Measurements from ENCODE around the gene ITGA6.

DNA sequence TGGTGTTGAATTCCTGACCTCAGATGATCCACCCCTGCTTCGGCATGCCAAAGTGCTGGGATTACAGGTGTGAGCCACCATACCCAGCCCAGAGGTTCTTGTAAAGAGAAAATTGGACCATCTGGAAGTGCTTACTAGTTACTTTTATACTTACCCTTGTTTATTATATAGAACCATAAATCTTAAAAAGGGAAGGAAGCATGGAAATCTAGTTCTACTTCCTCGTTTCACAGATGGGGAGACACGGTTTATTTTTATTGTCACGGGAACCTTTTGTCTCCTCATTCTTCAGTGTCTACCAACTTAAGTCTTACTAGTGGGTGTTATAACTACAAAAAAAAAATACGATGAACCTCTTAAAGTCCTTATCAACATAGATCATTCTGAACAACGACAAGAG is 82.7 kb downstream of the ITGA6 start:
- TF ChIP-seq, protein P1, sequence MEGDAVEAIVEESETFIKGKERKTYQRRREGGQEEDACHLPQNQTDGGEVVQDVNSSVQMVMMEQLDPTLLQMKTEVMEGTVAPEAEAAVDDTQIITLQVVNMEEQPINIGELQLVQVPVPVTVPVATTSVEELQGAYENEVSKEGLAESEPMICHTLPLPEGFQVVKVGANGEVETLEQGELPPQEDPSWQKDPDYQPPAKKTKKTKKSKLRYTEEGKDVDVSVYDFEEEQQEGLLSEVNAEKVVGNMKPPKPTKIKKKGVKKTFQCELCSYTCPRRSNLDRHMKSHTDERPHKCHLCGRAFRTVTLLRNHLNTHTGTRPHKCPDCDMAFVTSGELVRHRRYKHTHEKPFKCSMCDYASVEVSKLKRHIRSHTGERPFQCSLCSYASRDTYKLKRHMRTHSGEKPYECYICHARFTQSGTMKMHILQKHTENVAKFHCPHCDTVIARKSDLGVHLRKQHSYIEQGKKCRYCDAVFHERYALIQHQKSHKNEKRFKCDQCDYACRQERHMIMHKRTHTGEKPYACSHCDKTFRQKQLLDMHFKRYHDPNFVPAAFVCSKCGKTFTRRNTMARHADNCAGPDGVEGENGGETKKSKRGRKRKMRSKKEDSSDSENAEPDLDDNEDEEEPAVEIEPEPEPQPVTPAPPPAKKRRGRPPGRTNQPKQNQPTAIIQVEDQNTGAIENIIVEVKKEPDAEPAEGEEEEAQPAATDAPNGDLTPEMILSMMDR (IDR thresholded peaks at IDR 0.05 in 2 of 3, conservative IDR thresholded peaks at IDR 0.05 in 1 of 3; ENCODE audit: borderline replicate concordance in 1 of 3, insufficient read depth in 1 of 3, low read depth in 2 of 3, low read length in 2 of 3) = no peak
- TF ChIP-seq EZH2 (IDR thresholded peaks at IDR 0.05) (no peak), EZH2phosphoT487 (IDR thresholded peaks at IDR 0.05; ENCODE audit: borderline replicate concordance) (no peak), POLR2A (IDR thresholded peaks at IDR 0.05; ENCODE audit: borderline replicate concordance, extremely low read depth, insufficient read depth, insufficient read length) (no peak), POLR2AphosphoS5 (IDR thresholded peaks at IDR 0.05; ENCODE audit: low read depth, low read length) (no peak), EGR1 (IDR thresholded peaks at IDR 0.05; ENCODE audit: low read depth) (no peak), ZBTB33 (IDR thresholded peaks at IDR 0.05; ENCODE audit: extremely low read depth, insufficient replicate concordance, low read length) (no peak), ZFX (IDR thresholded peaks at IDR 0.05) (no peak), MAX (IDR thresholded peaks at IDR 0.05) (no peak), SIN3A (IDR thresholded peaks at IDR 0.05; ENCODE audit: low read depth) (no peak), ELF1 (IDR thresholded peaks at IDR 0.05; ENCODE audit: borderline replicate concordance, low read depth) (no peak), JUND (IDR thresholded peaks at IDR 0.05) (no peak), YY1 (IDR thresholded peaks at IDR 0.05; ENCODE audit: extremely low read depth, insufficient replicate concordance, low read depth, low read length) (no peak), CBX3 (IDR thresholded peaks at IDR 0.05; ENCODE audit: low read depth) (no peak)

Measured in HCT116 (cell line).